Activated CD4-positive, alpha-beta T cell treated with anti-CD3 and anti-CD28 coated beads, Interleukin-2, amount 10 ng/mL, durations not matched to agents 24 days and 14 days (primary cell): ENCODE measurements around the gene GLT1D1. TPM values are rescaled to one million over a fixed set of nuclear protein-coding genes. Genes with fewer than 3 reads are reported as not detected.
A peak's percentile ranks its signal among the peaks of the same experiment; 100 is the strongest.

Source experiments
- DNase-seq: peaks from one replicate; pipeline ENCODE4 v3.0.0; 2022
- H3K27ac Mint-ChIP-seq: one replicate; pipeline ENCODE4 v1.8.0; 2022; ENCODE audit warnings: mild to moderate bottlenecking, mixed read lengths
- H3K27me3 Mint-ChIP-seq: one replicate; pipeline ENCODE4 v1.8.0; 2022; ENCODE audit warnings: mixed read lengths
- H3K36me3 Mint-ChIP-seq: one replicate; pipeline ENCODE4 v1.8.0; 2022; ENCODE audit warnings: low read depth, mild to moderate bottlenecking, mixed read lengths
- H3K4me1 Mint-ChIP-seq: one replicate; pipeline ENCODE4 v1.8.0; 2021; ENCODE audit warnings: mixed read lengths
- H3K4me3 Mint-ChIP-seq: one replicate; pipeline ENCODE4 v1.8.0; 2022; ENCODE audit warnings: mild to moderate bottlenecking, moderate library complexity, mixed read lengths
- H3K9me3 Mint-ChIP-seq: one replicate; pipeline ENCODE4 v1.8.0; 2021; ENCODE audit warnings: mixed read lengths
- intact Hi-C: fragments of 100-400 bp; cut with micrococcal nuclease; formaldehyde crosslinking; loops from one replicate; pipeline ENCODE4 v1.15.1; 2023
- total RNA-seq: library from RNA; stranded (reverse); gene quantifications from 2 replicates; pipeline ENCODE4 v1.2.3, GENCODE V29; 2022

Gene GLT1D1
- total RNA-seq, 1 donor from 2014 or later = 2.2 TPM

- Mint-ChIP-seq H3K4me1 (peaks cover 62% of the 10 kb centered on the region), H3K36me3 (peaks cover 47% of the 10 kb centered on the region)
Measured at GRCh38 chr12:128815779-128816642, 37.3 kb upstream of the GLT1D1 start.

GRCh38 chr12:128816643-128816920, 36.7 kb upstream of the GLT1D1 start:
- H3K4me1 Mint-ChIP-seq = peaks cover 62% of the 10 kb centered on the region
- H3K27ac Mint-ChIP-seq = no peak overlapping the region
- no peaks in the 10 kb centered on the region for H3K27me3 Mint-ChIP-seq
- no peaks in the 10 kb centered on the region for H3K9me3 Mint-ChIP-seq
- DNase-seq = no peak
- intact Hi-C loops = no loop called here
- H3K4me3 Mint-ChIP-seq = no peak overlapping the region
- peaks cover 51% of the 10 kb centered on the region for H3K36me3 Mint-ChIP-seq

More at GRCh38 chr12:128815779-128816642, 37.3 kb upstream of the GLT1D1 start:
- Mint-ChIP-seq H3K4me3 (no peak overlapping the region), H3K27ac (peak overlapping the region; percentile 41), H3K27me3 (no peaks in the 10 kb centered on the region), H3K9me3 (no peaks in the 10 kb centered on the region)
- DNase-seq = no peak
- intact Hi-C loops = no loop called here

- no peak for DNase-seq
Measured at GRCh38 chr12:128817111-128818015, 35.9 kb upstream of the GLT1D1 start.

GRCh38 chr12:128818065-128819022, 34.9 kb upstream of the GLT1D1 start:
- H3K27me3 Mint-ChIP-seq = no peaks in the 10 kb centered on the region
- H3K9me3 Mint-ChIP-seq = no peaks in the 10 kb centered on the region
- peak overlapping the region; percentile 45 for H3K27ac Mint-ChIP-seq
- peaks cover 47% of the 10 kb centered on the region for H3K36me3 Mint-ChIP-seq
- peak overlapping the region; percentile 24 for H3K4me3 Mint-ChIP-seq
- DNase-seq = no peak
- intact Hi-C loops = no loop called here
- peaks cover 60% of the 10 kb centered on the region for H3K4me1 Mint-ChIP-seq

More at GRCh38 chr12:128817111-128818015, 35.9 kb upstream of the GLT1D1 start:
- peak overlapping the region; percentile 53 for H3K27ac Mint-ChIP-seq
- intact Hi-C loops = no loop called here
- H3K4me1 Mint-ChIP-seq = peaks cover 65% of the 10 kb centered on the region
- no peaks in the 10 kb centered on the region for H3K9me3 Mint-ChIP-seq
- no peaks in the 10 kb centered on the region for H3K27me3 Mint-ChIP-seq
- H3K36me3 Mint-ChIP-seq = peaks cover 52% of the 10 kb centered on the region
- peak overlapping the region; percentile 16 for H3K4me3 Mint-ChIP-seq

- intact Hi-C loops = loop anchor here (5.0 to 10.0 kb wide), 2 partner anchors 37 to 1995 kb away; no protein-coding TSS in a partner anchor
- Mint-ChIP-seq H3K27me3 (no peaks in the 10 kb centered on the region), H3K9me3 (no peaks in the 10 kb centered on the region)
Measured at GRCh38 chr12:128819293-128820144, 33.8 kb upstream of the GLT1D1 start.

GRCh38 chr12:128820253-128820652, 33.0 kb upstream of the GLT1D1 start:
- Mint-ChIP-seq H3K36me3 (peaks cover 30% of the 10 kb centered on the region), H3K4me1 (peaks cover 52% of the 10 kb centered on the region), H3K27me3 (no peaks in the 10 kb centered on the region), H3K4me3 (no peak overlapping the region), H3K27ac (no peak overlapping the region), H3K9me3 (no peaks in the 10 kb centered on the region)
- DNase-seq = no peak
- intact Hi-C loops = loop anchor here (5.0 to 10.0 kb wide), 2 partner anchors 38 to 1995 kb away; no protein-coding TSS in a partner anchor

More at GRCh38 chr12:128819293-128820144, 33.8 kb upstream of the GLT1D1 start:
- Mint-ChIP-seq H3K27ac (peak overlapping the region; percentile 43), H3K4me1 (peaks cover 52% of the 10 kb centered on the region), H3K36me3 (peaks cover 36% of the 10 kb centered on the region), H3K4me3 (no peak overlapping the region)
- DNase-seq = no peak

GRCh38 chr12:128820723-128821432, 32.4 kb upstream of the GLT1D1 start:
- H3K4me1 Mint-ChIP-seq = peaks cover 50% of the 10 kb centered on the region

GRCh38 chr12:128823216-128823915, 29.9 kb upstream of the GLT1D1 start:
- Mint-ChIP-seq H3K4me3 (peak overlapping the region; percentile 90), H3K27ac (peak overlapping the region; percentile 86), H3K27me3 (no peaks in the 10 kb centered on the region), H3K4me1 (peaks cover 30% of the 10 kb centered on the region), H3K36me3 (peaks cover 23% of the 10 kb centered on the region), H3K9me3 (no peaks in the 10 kb centered on the region)
- intact Hi-C loops = loop anchor here (1.0 to 10.0 kb wide), 3 partner anchors 13 to 1991 kb away; no protein-coding TSS in a partner anchor
- peak; percentile 80 for DNase-seq

More at GRCh38 chr12:128820723-128821432, 32.4 kb upstream of the GLT1D1 start:
- Mint-ChIP-seq H3K27ac (peak overlapping the region; percentile 68), H3K27me3 (no peaks in the 10 kb centered on the region), H3K9me3 (no peaks in the 10 kb centered on the region), H3K36me3 (peaks cover 27% of the 10 kb centered on the region), H3K4me3 (peak overlapping the region; percentile 82)
- intact Hi-C loops = loop anchor here (5.0 to 10.0 kb wide), 2 partner anchors 39 to 1994 kb away; no protein-coding TSS in a partner anchor
- DNase-seq = peak; percentile 72

GRCh38 chr12:128823916-128824839, 29.1 kb upstream of the GLT1D1 start, which contains the start of gene SLC15A4:
TSS of gene SLC15A4 (minus strand) at chr12:128823958. CDS start at chr12:128823943, 15 bp downstream.
- Mint-ChIP-seq H3K9me3 (no peaks in the 10 kb centered on the region), H3K4me3 (peak within 1 kb of the TSS; percentile 90), H3K27me3 (no peaks in the 10 kb centered on the region), H3K4me1 (peaks cover 30% of the 10 kb centered on the region), H3K27ac (peak within 1 kb of the TSS; percentile 86), H3K36me3 (peaks cover 24% of the 10 kb centered on the region)
- DNase-seq = peak; percentile 99
- intact Hi-C loops = loop anchor here (1.0 to 10.0 kb wide), 4 partner anchors 14 to 1991 kb away; no protein-coding TSS in a partner anchor

GRCh38 chr12:128825835-128826234, 27.4 kb upstream of the GLT1D1 start:
- H3K4me3 Mint-ChIP-seq = no peak overlapping the region
- H3K27me3 Mint-ChIP-seq = no peaks in the 10 kb centered on the region
- no peak for DNase-seq
- peaks cover 38% of the 10 kb centered on the region for H3K4me1 Mint-ChIP-seq
- no peak overlapping the region for H3K27ac Mint-ChIP-seq
- H3K9me3 Mint-ChIP-seq = no peaks in the 10 kb centered on the region
- H3K36me3 Mint-ChIP-seq = peaks cover 16% of the 10 kb centered on the region
- intact Hi-C loops = loop anchor here (10.0 kb wide), 1 partner anchor 1989 kb away; no protein-coding TSS in a partner anchor
